ENCODE measurements around the gene FCHO2.

Gene FCHO2

DNA sequence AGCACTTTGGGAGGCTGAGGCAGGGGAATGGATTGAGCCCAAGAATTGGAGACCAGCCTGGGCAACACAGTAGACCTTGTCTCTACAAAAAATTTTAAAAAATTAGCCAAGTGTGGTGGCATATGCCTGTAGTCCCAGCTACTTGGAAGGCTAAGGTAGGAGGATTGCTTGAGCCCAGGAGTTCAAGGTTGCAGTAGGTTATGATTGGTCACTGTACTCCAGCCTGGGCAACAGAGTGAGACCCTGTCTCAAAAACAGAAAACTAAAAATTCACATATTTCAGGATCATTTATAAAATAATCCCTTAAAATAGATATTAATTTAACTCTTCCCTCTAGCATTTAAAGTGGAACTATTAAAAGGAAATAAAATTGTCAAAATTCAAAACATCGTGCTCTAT is 3.4 kb downstream of the FCHO2 start:
- TF ChIP-seq REST (IDR thresholded peaks at IDR 0.05; ENCODE audit: insufficient read depth in 1 of 2, low read depth in 2 of 2, low read length in 2 of 2) (no peak), TAF1 (IDR thresholded peaks at IDR 0.05; ENCODE audit: borderline replicate concordance, insufficient read depth, low read length) (no peak), SIN3A (IDR thresholded peaks at IDR 0.05; ENCODE audit: borderline replicate concordance, insufficient read depth, low read length) (no peak), POLR2AphosphoS5 (IDR thresholded peaks at IDR 0.05; ENCODE audit: low read depth, low read length) (no peak), FOXP2 (optimal IDR thresholded peaks at IDR 0.05; ENCODE audit: borderline replicate concordance, extremely low read depth, extremely low read length, insufficient read depth) (no peak)

GRCh38 chr5:72985719-72986118 is 29.9 kb downstream of the FCHO2 start:
- TF ChIP-seq FOXP2 (optimal IDR thresholded peaks at IDR 0.05; ENCODE audit: borderline replicate concordance, extremely low read depth, extremely low read length, insufficient read depth): no peak
- no peak for TF ChIP-seq TAF1 (IDR thresholded peaks at IDR 0.05; ENCODE audit: borderline replicate concordance, insufficient read depth, low read length)
- TF ChIP-seq REST (IDR thresholded peaks at IDR 0.05; ENCODE audit: insufficient read depth in 1 of 2, low read depth in 2 of 2, low read length in 2 of 2): no peak
- TF ChIP-seq POLR2AphosphoS5 (IDR thresholded peaks at IDR 0.05; ENCODE audit: low read depth, low read length): no peak
- no peak for TF ChIP-seq SIN3A (IDR thresholded peaks at IDR 0.05; ENCODE audit: borderline replicate concordance, insufficient read depth, low read length)

DNA sequence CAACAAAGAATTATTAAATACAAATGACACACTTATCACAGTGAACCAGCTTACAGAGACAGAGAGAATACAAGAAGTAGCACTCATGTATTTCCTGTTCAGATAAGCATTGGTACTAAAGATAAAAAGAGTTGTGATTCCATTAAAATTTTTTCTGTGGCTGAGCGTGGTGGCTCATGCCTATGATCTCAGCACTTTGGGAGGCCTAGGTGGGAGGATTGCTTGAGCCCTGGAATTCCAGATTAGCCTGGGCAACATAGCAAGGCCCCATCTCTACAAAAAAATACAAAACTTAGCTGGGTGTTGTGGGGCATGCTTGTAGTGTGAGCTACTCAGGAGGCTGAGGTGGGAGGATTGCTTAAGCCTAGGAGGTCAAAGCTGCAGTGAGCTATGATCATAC is 32.9 kb downstream of the FCHO2 start:
- TF ChIP-seq REST (IDR thresholded peaks at IDR 0.05; ENCODE audit: insufficient read depth in 1 of 2, low read depth in 2 of 2, low read length in 2 of 2) (no peak), SIN3A (IDR thresholded peaks at IDR 0.05; ENCODE audit: borderline replicate concordance, insufficient read depth, low read length) (no peak), TAF1 (IDR thresholded peaks at IDR 0.05; ENCODE audit: borderline replicate concordance, insufficient read depth, low read length) (no peak), POLR2AphosphoS5 (IDR thresholded peaks at IDR 0.05; ENCODE audit: low read depth, low read length) (no peak), FOXP2 (optimal IDR thresholded peaks at IDR 0.05; ENCODE audit: borderline replicate concordance, extremely low read depth, extremely low read length, insufficient read depth) (no peak)

DNA sequence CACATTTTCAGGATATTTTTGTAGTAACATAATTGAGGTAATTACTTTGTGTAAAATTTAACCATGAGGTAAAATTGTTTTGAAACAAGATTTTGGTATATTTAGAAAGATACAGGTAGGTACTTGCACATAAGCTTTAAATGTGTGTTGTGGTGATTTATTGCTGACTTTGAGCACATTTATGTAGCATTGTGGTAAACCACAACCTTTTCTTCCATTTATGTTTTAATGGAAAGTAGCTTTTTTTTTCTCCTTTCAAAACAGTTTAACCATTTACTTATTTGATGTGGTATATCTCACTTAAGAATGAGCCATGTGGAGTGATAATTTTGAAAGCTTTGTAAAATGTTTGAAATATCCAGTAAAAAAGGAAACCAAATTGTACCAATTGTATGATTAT is 35.6 kb downstream of the FCHO2 start:
- TF ChIP-seq SIN3A (IDR thresholded peaks at IDR 0.05; ENCODE audit: borderline replicate concordance, insufficient read depth, low read length) (no peak), FOXP2 (optimal IDR thresholded peaks at IDR 0.05; ENCODE audit: borderline replicate concordance, extremely low read depth, extremely low read length, insufficient read depth) (no peak), TAF1 (IDR thresholded peaks at IDR 0.05; ENCODE audit: borderline replicate concordance, insufficient read depth, low read length) (no peak), REST (IDR thresholded peaks at IDR 0.05; ENCODE audit: insufficient read depth in 1 of 2, low read depth in 2 of 2, low read length in 2 of 2) (no peak), POLR2AphosphoS5 (IDR thresholded peaks at IDR 0.05; ENCODE audit: low read depth, low read length) (no peak)

- TF ChIP-seq REST (IDR thresholded peaks at IDR 0.05; ENCODE audit: insufficient read depth in 1 of 2, low read depth in 2 of 2, low read length in 2 of 2) (no peak), POLR2AphosphoS5 (IDR thresholded peaks at IDR 0.05; ENCODE audit: low read depth, low read length) (no peak), FOXP2 (optimal IDR thresholded peaks at IDR 0.05; ENCODE audit: borderline replicate concordance, extremely low read depth, extremely low read length, insufficient read depth) (no peak), TAF1 (IDR thresholded peaks at IDR 0.05; ENCODE audit: borderline replicate concordance, insufficient read depth, low read length) (no peak), SIN3A (IDR thresholded peaks at IDR 0.05; ENCODE audit: borderline replicate concordance, insufficient read depth, low read length) (no peak)
Observed at GRCh38 chr5:72994578-72994977, 38.7 kb downstream of the FCHO2 start.
